Stimulated activated CD8-positive, alpha-beta memory T cell treated with anti-CD3 and anti-CD28 coated beads, Interleukin-15, amount 100 ng/mL, for 48 hours (primary cell): ENCODE measurements around the gene NDUFA7.
"Not testable (repeated sequence)": the region's sequence is repeated elsewhere in the genome, so short reads cannot be mapped to it uniquely, and the experiment has no call there.

ENCODE experiments used
- DNase-seq, 2 donors: peaks; one replicate each; pipeline ENCODE4 v3.0.0-alpha.2; 2020; ENCODE audit warnings: low read depth in 2 of 2

Gene NDUFA7

GRCh38 chr19:8321067-8321985 lies at the start of gene NDUFA7, which contains the start of gene RPS28:
Gene NDUFA7 (minus strand): TSS chr19:8321375. CDS start chr19:8321358, 17 bp downstream.
Gene RPS28 (plus strand): TSS chr19:8321496. CDS start chr19:8321531, 35 bp downstream.
- peak; percentile 92 for DNase-seq

GRCh38 chr19:8370176-8371010 lies 49.2 kb upstream of the NDUFA7 start:
- no peak for DNase-seq

GRCh38 chr19:8367327-8368001 lies 46.3 kb upstream of the NDUFA7 start:
- DNase-seq, result no peak

GRCh38 chr19:8366961-8367326 lies 45.8 kb upstream of the NDUFA7 start:
- DNase-seq, result no peak

- no peak for DNase-seq
Measured at GRCh38 chr19:8366121-8366581, 45.0 kb upstream of the NDUFA7 start.

GRCh38 chr19:8363803-8364771 lies 42.9 kb upstream of the NDUFA7 start, which contains the start of gene ANGPTL4:
Gene ANGPTL4 (plus strand): TSS chr19:8364155. CDS start chr19:8364322, 167 bp downstream.
- DNase-seq, result peak; percentile 53 to 55

- DNase-seq, result peak in 1 of 2 donors; percentile 37
Measured at GRCh38 chr19:8361921-8362793, 41.0 kb upstream of the NDUFA7 start.

GRCh38 chr19:8360196-8360595 lies 39.0 kb upstream of the NDUFA7 start:
- DNase-seq, result no peak

GRCh38 chr19:8358948-8359347 lies 37.8 kb upstream of the NDUFA7 start:
- no peak for DNase-seq

GRCh38 chr19:8357007-8357521 lies 35.9 kb upstream of the NDUFA7 start:
- no peak for DNase-seq

- no peak for DNase-seq
Measured at GRCh38 chr19:8355631-8356402, 34.6 kb upstream of the NDUFA7 start.

GRCh38 chr19:8352845-8353244 lies 31.7 kb upstream of the NDUFA7 start:
- not testable (repeated sequence) for DNase-seq

GRCh38 chr19:8352134-8352827 lies 31.1 kb upstream of the NDUFA7 start:
- no peak for DNase-seq

GRCh38 chr19:8349629-8350372 lies 28.6 kb upstream of the NDUFA7 start:
- DNase-seq, result not testable (repeated sequence)

- no peak for DNase-seq
Measured at GRCh38 chr19:8343483-8343844, 22.3 kb upstream of the NDUFA7 start.

GRCh38 chr19:8342684-8343482 lies 21.7 kb upstream of the NDUFA7 start, which contains the start of gene KANK3:
Gene KANK3 (minus strand): TSS chr19:8343262. CDS start chr19:8337828, 5,434 bp downstream.
- peak; percentile 89 to 92 for DNase-seq
